GM19328 (cell line): ENCODE data around the gene KPNB1.

ENCODE experiments used
- ATAC-seq: cut with Tn5 transposase; IDR thresholded peaks from one replicate; pipeline ENCODE4 v1.9.1; 2021; ENCODE audit warnings: mild to moderate bottlenecking, moderate library complexity; ENCODE audit not compliant: unreplicated experiment

KPNB1 gene

DNA sequence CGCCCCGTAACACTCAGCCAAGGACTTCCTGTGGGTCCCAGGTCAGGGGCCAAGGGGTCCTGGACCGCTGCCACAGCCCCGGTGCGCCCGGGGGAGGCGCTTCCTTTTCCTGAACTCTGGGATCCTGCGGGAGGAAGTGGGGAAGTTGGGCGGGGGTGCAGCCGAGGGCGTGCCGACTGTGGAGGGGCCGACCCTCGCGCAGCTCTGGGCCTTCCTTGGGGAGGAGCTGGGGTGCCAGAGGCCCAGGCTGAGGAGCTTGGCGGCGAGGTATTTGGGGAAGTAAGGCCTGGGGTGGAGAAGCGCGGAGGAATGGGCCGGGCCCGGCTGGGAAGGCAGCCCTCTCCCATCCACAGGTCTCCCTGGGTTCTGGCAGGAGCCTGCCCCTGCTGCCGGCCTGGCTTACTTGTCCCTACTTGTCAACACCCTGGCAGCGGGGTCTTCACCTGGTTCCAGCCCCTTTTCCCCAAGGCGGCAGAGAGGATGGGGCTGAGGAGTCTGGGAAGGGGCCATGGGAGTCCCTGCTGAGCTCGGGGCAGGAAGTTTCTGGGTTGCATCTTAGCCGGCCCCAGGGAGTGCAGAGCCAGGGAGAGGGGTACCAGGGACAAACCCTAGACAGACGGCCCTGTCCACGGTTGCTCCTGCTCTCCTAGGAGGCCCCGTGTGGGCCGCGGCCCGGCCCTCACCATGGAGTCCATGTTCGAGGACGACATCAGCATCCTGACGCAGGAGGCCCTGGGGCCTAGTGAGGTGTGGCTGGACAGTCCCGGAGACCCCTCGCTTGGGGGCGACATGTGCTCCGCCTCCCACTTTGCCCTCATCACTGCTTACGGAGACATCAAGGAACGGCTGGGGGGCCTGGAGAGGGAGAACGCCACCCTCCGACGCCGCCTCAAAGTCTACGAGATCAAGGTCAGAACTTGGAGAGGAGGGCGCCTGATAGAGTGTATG lies 46.0 kb downstream of the KPNB1 start:
- ATAC-seq, result no peak

DNA sequence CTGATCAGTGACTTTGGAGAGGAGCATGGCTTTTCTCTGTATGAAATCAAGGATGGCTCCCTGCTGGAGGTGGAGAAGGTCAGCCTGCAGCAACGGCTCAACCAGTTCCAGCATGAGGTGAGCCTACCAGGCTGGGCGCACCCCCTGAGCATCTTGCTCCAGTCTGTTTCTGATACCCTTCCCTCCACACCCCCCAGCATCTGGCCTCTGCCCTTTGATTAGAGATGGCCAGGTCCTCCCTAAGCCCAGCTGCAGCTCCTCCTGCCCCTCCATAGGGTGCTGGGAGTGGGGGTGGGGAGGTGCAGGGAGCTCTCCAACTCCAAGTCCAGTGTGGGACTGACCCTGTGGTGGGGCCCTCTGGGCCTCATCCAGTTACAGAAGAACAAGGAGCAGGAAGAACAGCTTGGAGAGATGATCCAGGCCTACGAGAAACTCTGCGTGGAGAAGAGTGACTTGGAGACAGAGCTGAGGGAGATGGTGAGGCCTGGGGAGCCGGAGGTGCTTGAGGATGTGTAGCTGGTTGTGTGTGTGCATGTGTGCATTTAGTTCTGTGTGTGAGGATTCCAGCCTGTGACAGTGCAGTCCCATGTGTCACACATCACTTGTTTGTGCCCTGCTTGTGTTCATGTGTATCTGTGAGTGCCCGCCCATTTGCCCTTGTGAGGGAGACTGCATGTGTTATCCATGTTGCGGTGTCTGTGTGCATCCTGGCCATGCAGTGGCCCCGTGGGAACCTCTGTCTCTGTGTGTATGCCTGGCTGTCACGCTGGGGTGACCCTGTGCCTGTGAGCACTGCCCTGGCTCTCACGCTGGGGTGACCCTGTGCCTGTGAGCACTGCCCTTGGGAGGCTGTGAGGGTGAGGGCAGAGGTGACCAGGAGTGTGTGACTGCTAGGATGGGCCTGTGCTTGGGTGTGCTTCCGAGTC lies 47.3 kb downstream of the KPNB1 start:
- no peak for ATAC-seq

DNA sequence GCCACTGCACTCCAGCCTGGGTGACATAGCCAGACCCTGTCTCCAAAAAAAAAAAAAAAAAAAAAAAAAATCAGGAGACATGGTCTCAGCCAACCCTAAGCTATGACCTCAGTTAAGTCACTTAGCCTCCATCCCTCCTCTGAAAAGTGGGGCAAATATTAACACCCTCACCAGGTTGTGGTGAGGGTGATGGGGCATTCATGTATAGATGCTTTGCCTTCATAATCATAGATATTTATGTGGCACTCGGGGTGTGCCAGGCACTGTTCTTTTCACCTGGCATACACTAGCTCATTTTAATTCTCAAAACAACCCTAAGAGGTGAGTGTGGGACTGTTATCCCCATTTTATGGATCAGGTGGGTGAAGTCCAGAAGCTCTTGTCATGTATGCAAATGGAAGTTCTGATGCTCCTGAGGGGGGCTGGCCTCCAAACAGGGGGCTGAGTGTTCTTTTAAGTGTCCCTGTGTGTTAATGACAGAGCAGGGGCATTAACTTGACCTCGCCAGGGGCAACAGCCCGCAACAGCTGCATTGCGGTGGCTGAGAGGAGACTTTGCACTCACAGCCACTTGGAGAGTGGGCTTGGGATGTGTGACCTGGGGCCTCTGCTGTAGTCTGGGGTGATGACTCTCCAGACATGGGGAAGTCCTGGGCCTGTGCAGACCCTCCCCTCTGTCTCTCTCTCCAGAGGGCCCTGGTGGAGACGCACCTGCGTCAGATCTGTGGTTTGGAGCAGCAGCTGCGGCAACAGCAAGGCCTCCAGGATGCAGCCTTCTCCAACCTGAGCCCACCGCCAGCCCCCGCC lies 48.4 kb downstream of the KPNB1 start:
- ATAC-seq, result no peak

DNA sequence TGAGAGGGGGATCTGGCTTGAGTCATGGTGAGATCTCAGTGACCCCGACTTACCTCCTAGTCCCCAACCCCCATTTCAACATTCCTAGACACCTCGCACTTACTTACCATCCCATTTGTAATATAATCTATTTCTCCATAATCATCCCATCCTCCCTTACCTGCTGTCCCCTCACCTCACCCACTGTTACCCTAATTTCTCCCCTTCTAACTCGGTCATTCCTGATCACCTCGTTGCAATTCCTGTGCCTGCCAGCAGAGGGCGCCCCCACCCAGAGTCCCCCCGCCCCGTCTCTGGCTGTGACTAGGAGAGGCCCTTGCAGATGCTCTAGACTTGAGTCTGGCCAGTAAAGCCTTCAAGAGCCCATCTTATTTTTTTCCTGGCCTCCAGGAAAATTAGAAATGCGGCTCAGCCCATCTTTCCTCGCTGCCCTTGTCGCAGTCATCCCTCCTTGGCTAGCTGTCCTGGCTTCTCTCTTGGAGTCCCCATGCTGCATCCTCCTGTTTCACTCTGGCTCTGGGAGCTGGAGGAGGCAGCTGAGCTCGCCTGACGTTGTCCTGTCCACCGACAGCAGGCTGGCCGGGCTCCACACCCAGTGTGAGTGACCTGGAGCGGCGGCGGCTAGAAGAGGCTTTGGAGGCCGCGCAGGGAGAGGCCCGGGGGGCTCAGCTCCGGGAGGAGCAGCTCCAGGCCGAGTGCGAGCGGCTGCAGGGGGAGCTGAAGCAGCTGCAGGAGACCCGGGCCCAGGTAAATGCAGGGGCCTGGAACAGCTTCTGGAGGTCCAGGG lies 49.2 kb downstream of the KPNB1 start:
- no peak for ATAC-seq

DNA sequence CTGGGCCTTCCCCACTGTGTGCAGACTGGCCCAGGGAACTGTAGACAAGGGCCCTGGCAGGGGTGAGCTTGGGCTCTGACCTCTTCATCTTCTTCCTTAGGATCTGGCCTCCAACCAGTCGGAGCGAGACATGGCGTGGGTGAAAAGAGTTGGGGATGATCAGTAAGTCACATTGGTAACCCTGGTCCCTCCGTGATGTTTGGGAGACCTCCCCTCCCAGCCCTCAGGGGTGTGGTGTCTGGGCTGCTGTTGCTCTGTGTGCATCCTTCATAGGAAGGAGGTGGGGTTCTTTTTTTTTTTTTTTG lies 49.8 kb downstream of the KPNB1 start:
- ATAC-seq, result no peak

DNA sequence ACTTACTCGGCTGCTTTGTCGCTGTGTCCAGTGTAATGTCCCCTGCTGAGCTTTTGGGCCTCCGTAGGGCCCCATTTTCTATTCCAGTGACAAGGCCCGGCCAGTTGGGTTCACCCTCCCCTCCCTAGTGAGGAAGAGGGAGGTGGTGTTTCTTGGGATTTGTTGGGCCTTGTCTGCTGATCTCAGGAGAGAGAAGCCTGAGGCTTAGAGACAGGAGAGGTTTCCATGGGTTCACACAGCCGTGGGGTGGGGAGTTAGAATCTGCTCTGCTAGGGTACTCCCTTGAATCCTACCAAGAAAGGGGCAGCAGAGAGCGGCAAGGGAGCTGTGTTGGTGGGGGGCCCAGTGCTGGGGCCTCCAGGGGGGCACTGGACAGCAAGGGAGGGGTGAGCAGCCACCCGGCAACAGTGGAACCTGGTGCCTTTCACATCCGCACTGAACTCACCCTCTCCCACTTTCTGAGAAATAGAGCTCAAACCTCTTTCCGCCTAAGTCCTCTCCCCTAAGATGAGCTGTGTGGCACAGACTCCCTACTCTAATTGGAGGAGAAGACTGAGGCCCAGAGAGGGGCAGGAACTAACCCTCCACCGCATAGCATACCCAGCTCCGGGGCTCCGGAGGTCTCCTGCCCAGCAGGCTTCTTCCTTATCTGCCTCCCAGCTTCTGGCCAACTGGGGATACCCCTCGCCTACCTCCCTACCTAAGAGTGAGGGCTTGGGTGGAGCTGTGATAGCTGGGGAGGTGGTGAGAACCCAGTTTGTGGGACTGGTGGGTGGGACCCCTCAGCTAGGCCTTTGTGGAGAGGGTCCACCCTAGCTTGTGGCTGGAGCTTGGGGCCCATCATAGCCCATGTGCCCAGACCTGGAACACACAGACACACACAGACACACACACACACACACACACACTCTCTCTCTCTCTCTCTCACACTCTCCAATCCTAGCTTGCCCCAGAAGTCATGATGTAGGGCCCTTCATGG lies 51.0 kb downstream of the KPNB1 start:
- ATAC-seq, result no peak

DNA sequence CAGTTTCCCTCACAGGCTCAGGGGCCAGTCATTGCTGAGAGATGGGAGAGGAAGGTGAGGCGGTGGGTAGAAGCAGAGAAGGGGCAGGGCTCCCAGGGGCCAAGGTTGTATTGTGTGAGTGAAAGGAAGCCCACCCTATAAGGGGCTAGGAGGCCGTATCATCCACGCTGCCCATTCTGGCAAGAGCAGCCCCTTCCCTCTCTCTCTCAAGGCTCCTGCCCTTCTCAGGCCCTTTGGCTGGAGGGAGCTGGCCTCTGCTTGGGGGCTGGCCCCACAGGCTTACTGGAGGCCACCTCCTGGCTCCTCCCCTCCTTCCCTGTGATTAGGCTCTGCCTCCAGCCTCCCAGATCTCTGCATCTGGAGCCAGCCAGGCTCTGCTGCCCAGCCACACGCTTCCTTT lies 51.9 kb downstream of the KPNB1 start:
- ATAC-seq, result no peak

DNA sequence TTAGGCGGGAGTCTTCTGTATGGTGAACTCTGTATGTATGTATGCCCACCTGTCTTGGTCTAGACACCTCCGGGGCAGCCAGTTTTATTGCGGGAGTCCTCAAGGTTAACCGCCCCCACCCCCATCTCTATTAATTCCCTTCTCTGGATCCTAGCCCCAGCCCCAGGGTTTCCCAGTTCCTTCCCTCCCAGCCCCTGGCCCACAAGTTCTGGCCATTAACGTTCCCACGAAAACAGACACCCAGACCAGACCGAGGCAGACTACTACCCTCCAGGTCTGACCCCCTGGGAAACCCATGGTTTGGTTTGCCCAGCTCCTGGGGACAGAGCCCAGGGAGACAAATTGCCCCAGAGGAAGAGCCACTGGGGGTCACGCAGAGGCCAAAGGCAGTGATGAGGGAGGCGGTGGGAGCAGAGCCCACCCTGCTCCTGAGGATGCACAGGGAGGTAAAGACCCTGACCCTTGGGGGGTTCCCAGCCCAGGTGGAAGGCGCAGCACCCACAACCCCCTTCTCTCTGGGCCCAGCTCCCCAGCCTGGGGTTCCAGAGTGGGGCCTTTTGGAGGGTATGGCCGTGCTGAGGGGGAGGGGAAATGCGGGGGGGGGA lies 52.8 kb downstream of the KPNB1 start:
- no peak for ATAC-seq

DNA sequence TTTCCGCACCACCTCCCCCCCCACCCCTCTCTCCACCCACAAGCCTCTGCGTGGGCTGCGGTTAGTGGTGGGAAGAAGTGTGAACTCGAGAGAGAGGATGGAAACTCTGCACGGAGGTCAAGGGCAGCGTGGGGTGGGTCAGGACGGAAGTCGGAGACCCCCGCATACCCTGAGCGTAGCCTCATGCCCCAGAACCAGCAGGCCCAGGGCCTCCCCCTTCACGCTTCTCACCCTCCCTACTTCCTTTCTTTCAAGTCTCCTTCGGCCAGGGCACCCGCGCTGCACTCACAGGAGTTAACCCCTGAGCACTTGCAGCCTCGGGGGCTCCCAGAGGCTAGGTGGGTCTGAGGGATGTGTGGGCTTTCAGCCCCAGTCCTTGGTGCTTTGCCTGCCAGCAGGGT lies 53.5 kb downstream of the KPNB1 start:
- ATAC-seq, result no peak

DNA sequence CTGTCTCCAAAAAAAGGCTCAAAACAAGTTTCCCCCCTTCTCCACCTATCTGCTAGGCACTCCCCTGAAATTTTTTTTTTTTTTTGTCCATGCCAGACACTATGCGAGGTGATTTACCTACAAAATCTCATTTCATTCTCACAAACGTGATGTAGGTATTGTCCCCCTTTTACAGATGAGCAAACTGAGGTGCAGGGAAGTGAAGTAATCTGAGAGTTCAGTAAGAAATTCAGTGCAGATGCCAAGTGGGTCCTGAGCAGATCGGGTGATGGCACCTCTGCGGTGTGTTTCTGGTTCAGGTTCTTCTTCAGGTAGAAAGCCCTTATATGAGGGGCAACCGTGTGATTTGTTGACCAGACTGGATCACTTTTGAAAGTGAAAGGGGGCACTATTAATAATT lies 54.0 kb downstream of the KPNB1 start:
- no peak for ATAC-seq

DNA sequence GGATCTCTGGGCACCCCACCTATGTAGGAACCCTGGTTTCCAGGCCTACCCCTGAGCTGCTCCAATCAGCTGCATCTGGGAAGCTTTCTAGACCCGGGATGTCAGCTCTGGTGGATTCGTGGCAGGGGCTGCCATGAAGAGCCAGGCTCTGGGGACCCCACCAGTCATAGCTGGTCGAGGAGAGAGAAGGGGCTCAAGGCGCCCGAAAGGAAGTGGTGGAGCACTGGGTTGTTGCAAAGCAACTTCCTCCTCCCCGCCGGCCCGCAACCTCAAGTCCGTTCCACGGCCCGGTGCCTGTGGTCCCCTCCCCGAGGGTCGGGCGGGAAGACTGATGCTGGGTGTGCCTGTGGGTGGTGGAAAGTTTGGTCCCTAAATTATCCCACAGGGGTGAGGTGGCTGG lies 54.4 kb downstream of the KPNB1 start:
- ATAC-seq, result no peak

DNA sequence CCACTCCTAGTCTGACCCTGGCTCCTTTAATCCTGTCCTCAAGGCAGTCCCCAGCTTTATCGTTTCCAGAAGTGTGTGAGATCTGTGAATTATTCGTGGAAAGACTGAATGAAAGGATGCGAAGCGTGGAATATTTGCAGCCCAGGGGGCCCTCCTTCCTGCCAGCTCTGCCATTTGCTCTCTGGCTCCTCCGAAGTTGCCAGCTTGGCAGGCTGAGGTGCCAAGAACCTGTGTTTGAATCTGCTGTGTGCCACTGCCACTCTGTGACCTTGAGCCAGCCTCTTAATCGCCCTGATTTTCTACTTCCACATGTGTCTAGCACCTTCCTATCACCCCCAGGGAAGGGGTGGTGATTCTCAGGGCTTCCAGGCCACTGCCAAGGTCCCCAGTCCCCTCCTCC lies 55.0 kb downstream of the KPNB1 start:
- no peak for ATAC-seq

DNA sequence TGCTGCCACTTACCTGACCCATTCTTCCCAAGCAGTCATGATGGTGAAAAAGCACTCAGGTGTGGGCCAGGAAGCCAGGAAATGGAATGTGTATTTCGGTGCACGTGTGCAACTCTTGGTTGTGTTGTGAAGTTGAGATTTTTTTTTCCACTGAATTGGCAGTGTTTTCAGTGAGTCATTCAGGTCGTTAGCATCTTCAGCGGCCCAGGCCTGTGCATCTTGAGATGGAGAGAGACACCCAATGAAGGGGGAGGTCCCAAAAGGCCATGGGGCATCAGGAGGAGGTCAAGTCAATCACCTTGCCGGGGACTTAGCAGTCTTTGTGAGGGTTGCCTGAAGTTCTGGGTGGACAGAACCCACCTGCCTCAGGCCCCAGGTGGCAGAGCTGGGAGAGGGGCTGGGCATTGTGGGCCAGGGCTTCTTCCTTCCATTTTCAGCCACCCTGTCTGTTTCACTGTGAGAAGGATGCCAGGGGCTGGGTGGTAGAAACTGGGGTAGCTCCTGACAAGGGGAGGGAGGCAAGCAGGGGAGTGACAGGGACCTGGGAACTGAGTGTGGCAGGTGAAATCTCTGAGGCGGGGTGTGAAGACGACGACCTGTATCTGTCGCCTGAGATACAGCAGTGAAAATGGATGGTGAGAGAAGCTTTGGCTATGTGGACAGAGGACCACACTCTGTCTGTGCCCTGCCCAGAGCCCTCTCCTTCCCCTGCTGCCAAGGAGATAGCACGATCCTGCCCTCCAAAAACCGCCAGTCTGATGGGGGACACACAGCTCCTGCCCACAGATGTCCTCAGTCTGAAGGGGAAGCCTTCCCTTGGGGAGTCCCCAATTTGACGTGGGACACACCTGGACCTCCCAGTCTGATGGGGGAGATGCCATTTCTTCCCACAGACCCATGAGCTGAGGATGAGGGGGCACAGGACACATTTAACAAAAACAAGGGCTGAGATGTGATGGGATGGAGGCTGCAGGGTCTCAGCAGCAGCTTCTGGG lies 56.1 kb downstream of the KPNB1 start:
- no peak for ATAC-seq

DNA sequence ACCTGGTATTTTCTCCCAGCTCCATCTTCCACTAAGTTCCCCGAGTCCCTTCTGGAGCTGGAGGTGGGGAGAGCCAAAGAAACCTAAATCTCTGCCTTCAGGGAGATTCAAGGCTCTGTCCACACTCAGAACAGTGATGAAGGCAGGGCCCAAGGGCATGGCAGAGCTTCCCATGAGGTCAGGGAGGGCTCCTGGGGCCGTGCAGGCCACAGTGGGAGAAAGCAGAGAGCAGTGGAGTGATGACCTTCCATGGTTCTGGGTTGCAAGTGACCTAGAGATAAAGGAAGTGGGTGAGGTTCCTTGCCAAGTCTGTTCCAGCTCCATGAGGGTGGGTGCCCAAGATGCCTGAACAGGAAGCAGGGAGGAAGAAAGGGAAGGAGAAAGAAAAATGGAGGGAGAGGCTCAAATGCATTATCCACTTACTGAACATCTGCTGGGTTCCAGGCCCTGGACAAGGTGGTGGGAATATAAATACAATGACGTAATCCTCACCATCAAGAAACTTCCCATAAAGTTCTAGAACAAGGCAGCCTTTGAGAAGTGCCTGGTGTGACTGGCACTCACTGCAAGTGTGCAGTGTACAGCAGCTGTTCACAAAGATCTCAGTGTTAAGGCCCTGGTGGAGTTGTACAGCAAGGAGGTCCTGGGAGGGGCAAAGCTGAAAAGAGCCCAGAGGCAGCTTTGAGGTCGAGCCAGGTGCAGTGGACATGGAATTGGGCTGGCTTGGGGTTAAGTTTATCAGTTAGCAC lies 57.5 kb downstream of the KPNB1 start:
- no peak for ATAC-seq

DNA sequence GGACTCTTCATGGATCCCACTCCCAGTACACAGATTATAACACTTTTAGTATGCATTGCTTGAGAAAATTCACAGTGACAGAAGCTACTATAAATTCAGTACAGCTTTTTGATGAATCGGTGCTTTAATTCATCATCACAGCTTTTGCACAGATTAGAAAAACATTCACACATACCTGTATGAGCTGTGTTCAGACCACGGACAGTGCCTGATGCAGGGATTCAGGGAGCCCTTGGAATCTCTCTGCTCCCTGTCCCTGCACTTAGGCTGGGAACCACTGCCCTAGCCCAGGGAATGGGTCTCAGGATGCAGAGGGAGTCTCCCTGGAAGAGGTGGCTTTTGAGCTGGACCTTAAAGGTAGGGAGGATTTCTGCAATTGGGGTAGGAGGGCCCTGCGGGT lies 58.2 kb downstream of the KPNB1 start:
- no peak for ATAC-seq

DNA sequence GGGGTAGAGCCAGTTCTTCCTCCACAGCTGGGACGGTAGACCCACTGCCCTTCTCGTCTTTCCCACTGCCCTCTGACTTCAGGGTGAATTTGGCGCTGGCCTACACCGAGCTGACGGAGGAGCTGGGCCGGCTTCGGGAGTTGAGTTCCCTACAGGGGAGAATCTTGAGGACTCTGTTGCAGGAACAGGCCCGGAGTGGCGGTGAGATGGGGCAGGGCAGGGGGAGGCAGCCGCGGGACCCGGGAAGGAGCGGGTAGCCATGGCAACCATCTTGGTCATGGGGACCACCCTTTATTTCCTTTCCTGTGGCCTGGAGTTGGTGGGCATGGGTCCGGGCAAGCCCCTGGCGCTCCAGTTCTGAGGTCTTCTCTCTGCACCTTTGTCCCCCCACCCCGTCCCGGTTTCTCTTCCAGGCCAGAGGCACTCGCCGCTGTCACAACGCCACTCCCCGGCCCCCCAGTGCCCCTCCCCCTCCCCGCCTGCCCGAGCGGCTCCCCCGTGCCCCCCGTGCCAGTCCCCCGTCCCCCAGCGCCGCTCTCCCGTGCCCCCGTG lies 58.7 kb downstream of the KPNB1 start:
- no peak for ATAC-seq
